ENCODE data around the gene CAPN2. TPM values are rescaled to one million over a fixed set of nuclear protein-coding genes. Genes with fewer than 3 reads are reported as not detected.

CAPN2 gene
- total RNA-seq, 1 donor from 2014 or later = 271 TPM

- Mint-ChIP-seq H3K4me1 (ENCODE audit: unreplicated experiment) (no peaks in the 10 kb centered on the region), H3K4me3 (ENCODE audit: unreplicated experiment) (no peak overlapping the region), H3K27ac (ENCODE audit: unreplicated experiment) (no peak overlapping the region), H3K36me3 (ENCODE audit: unreplicated experiment) (peaks cover 42% of the 10 kb centered on the region), H3K9me3 (ENCODE audit: unreplicated experiment) (no peaks in the 10 kb centered on the region), H3K27me3 (ENCODE audit: unreplicated experiment) (no peaks in the 10 kb centered on the region)
- no peak for TF ChIP-seq CTCF (IDR thresholded peaks at IDR 0.05)
- DNase-seq (ENCODE audit: extremely low spot score, unreplicated experiment) = no peak
Measured at GRCh38 chr1:223758734-223759133, 46.4 kb downstream of the CAPN2 start.

DNA sequence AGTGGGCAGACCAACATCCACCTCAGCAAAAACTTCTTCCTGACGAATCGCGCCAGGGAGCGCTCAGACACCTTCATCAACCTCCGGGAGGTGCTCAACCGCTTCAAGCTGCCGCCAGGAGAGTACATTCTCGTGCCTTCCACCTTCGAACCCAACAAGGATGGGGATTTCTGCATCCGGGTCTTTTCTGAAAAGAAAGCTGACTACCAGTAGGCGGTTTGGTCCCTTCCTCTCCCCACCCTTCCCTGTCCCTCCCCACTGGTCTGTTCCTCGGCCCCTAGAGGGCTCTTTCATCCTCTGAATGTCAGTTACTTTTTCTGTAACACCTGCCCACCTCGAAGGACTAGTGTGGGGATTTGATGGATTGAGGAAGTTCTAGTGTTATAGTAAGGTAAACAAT, 46.9 kb downstream of the CAPN2 start:
- no peaks in the 10 kb centered on the region for H3K27me3 Mint-ChIP-seq (ENCODE audit: unreplicated experiment)
- no peak overlapping the region for H3K4me3 Mint-ChIP-seq (ENCODE audit: unreplicated experiment)
- TF ChIP-seq CTCF (IDR thresholded peaks at IDR 0.05) = no peak
- H3K4me1 Mint-ChIP-seq (ENCODE audit: unreplicated experiment) = no peaks in the 10 kb centered on the region
- no peaks in the 10 kb centered on the region for H3K9me3 Mint-ChIP-seq (ENCODE audit: unreplicated experiment)
- H3K36me3 Mint-ChIP-seq (ENCODE audit: unreplicated experiment) = peaks cover 42% of the 10 kb centered on the region
- DNase-seq (ENCODE audit: extremely low spot score, unreplicated experiment) = no peak
- no peak overlapping the region for H3K27ac Mint-ChIP-seq (ENCODE audit: unreplicated experiment)

DNA sequence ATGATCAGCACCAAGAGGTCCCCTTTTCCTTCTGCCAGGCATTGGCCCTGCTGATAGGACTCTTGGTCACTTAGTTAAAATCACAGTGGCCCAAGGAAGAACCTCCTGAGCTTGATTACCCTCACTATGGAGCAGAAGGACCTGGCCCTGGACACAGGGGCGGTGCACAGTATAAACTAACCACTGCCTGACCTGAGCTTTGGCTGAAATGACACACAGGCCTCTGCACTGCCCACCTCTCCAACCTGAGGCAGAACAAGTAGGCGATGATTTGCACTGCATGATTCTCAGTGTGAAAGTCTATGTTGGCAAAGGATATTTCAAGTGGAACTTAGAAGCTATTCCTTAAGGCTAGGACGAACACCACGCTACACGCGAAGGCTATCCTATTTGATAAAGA, 48.5 kb downstream of the CAPN2 start:
- no peaks in the 10 kb centered on the region for H3K9me3 Mint-ChIP-seq (ENCODE audit: unreplicated experiment)
- peaks cover 39% of the 10 kb centered on the region for H3K36me3 Mint-ChIP-seq (ENCODE audit: unreplicated experiment)
- H3K4me3 Mint-ChIP-seq (ENCODE audit: unreplicated experiment) = no peak overlapping the region
- no peak for TF ChIP-seq CTCF (IDR thresholded peaks at IDR 0.05)
- peaks cover 8% of the 10 kb centered on the region for H3K4me1 Mint-ChIP-seq (ENCODE audit: unreplicated experiment)
- H3K27ac Mint-ChIP-seq (ENCODE audit: unreplicated experiment) = peak overlapping the region; percentile 27
- no peak for DNase-seq (ENCODE audit: extremely low spot score, unreplicated experiment)
- no peaks in the 10 kb centered on the region for H3K27me3 Mint-ChIP-seq (ENCODE audit: unreplicated experiment)

GRCh38 chr1:223761411-223761810, 49.1 kb downstream of the CAPN2 start:
- DNase-seq (ENCODE audit: extremely low spot score, unreplicated experiment) = no peak
- TF ChIP-seq CTCF (IDR thresholded peaks at IDR 0.05) = no peak
- H3K4me3 Mint-ChIP-seq (ENCODE audit: unreplicated experiment) = no peak overlapping the region
- no peaks in the 10 kb centered on the region for H3K9me3 Mint-ChIP-seq (ENCODE audit: unreplicated experiment)
- H3K27ac Mint-ChIP-seq (ENCODE audit: unreplicated experiment) = peak overlapping the region; percentile 25
- H3K27me3 Mint-ChIP-seq (ENCODE audit: unreplicated experiment) = no peaks in the 10 kb centered on the region
- H3K4me1 Mint-ChIP-seq (ENCODE audit: unreplicated experiment) = peaks cover 8% of the 10 kb centered on the region
- peaks cover 41% of the 10 kb centered on the region for H3K36me3 Mint-ChIP-seq (ENCODE audit: unreplicated experiment)

GRCh38 chr1:223763251-223763650, 50.9 kb downstream of the CAPN2 start:
- Mint-ChIP-seq H3K36me3 (ENCODE audit: unreplicated experiment) (peaks cover 37% of the 10 kb centered on the region), H3K27me3 (ENCODE audit: unreplicated experiment) (no peaks in the 10 kb centered on the region), H3K27ac (ENCODE audit: unreplicated experiment) (peak overlapping the region; percentile 28), H3K4me3 (ENCODE audit: unreplicated experiment) (no peak overlapping the region), H3K9me3 (ENCODE audit: unreplicated experiment) (no peaks in the 10 kb centered on the region), H3K4me1 (ENCODE audit: unreplicated experiment) (peaks cover 8% of the 10 kb centered on the region)
- DNase-seq (ENCODE audit: extremely low spot score, unreplicated experiment) = no peak
- no peak for TF ChIP-seq CTCF (IDR thresholded peaks at IDR 0.05)

All from osteocyte (in vitro differentiated cells).